Measurements from ENCODE around the gene CNPY4. TPM values are rescaled to one million over a fixed set of nuclear protein-coding genes. Genes with fewer than 3 reads are reported as not detected.

CNPY4 gene
- polyA plus RNA-seq, 1 donor (not counting 4 experiments of a cell fraction or from before 2014, with no cell fraction given), result 9.9 TPM

- no peak for TF ChIP-seq EZH2 (IDR thresholded peaks at IDR 0.05; ENCODE audit: low read length)
- no peak for TF ChIP-seq CTCF (optimal IDR thresholded peaks at IDR 0.05 in 1 of 3, IDR thresholded peaks at IDR 0.05 in 1 of 3, conservative IDR thresholded peaks at IDR 0.05 in 1 of 3; ENCODE audit: extremely low read depth in 1 of 3, insufficient read depth in 2 of 3, low read length in 3 of 3)
- no peak overlapping the region for H3K4me3 ChIP-seq (ENCODE audit: control insufficient read depth in 2 of 3, extremely low read depth in 1 of 3, insufficient read depth in 2 of 3, low read depth in 1 of 3, low read length in 3 of 3)
- H3K79me2 ChIP-seq (ENCODE audit: control insufficient read depth, insufficient read depth, low read length), result peaks cover 15% of the 10 kb centered on the region
- FAIRE-seq (peak; percentile 90), DNase-seq (ENCODE audit: low read depth, low spot score) (peak; percentile 48)
- H3K9ac ChIP-seq (ENCODE audit: control insufficient read depth, extremely low read depth, insufficient read depth, low read length), result peak overlapping the region; percentile 42
- no peaks in the 10 kb centered on the region for H4K20me1 ChIP-seq (ENCODE audit: control insufficient read depth, extremely low read depth, insufficient read depth, low read length)
- peak overlapping the region; percentile 85 for H3K27ac ChIP-seq (ENCODE audit: control insufficient read depth, insufficient read depth, low read length)
- H3K9me1 ChIP-seq (ENCODE audit: control insufficient read depth, extremely low read depth, insufficient read depth, low read length), result no peaks in the 10 kb centered on the region
- H3K4me2 ChIP-seq (ENCODE audit: control insufficient read depth, extremely low read depth, insufficient read depth, low read depth, low read length), result peak overlapping the region; percentile 50
- H3K4me1 ChIP-seq (ENCODE audit: control insufficient read depth, extremely low read depth, insufficient read depth, low read length), result peaks cover 30% of the 10 kb centered on the region
- dilution Hi-C loops (cut with MboI; ENCODE audit: extremely low pct_ligation_motif_present, low sequenced_read_pairs), result no loop called here
- no peaks in the 10 kb centered on the region for H3K27me3 ChIP-seq (ENCODE audit: control insufficient read depth, extremely low read depth, insufficient read depth, low read length)
- no peaks in the 10 kb centered on the region for H3K9me3 ChIP-seq (ENCODE audit: control insufficient read depth, low read depth, low read length)
- peaks cover 14 to 18% of the 10 kb centered on the region in 2 experiments for H3K36me3 ChIP-seq (ENCODE audit: control insufficient read depth in 2 of 2, extremely low read depth in 1 of 2, insufficient read depth in 2 of 2, low read length in 2 of 2)
- H2AFZ ChIP-seq (ENCODE audit: control insufficient read depth, low read length), result peak overlapping the region; percentile 59
These were observed 32.2 kb upstream of the CNPY4 start for GRCh38 chr7:100087055-100087750.

GRCh38 chr7:100088095-100088620 is 31.3 kb upstream of the CNPY4 start:
- H3K4me1 ChIP-seq (ENCODE audit: control insufficient read depth, extremely low read depth, insufficient read depth, low read length), result peaks cover 27% of the 10 kb centered on the region
- no peaks in the 10 kb centered on the region for H4K20me1 ChIP-seq (ENCODE audit: control insufficient read depth, extremely low read depth, insufficient read depth, low read length)
- no peak for TF ChIP-seq CTCF (optimal IDR thresholded peaks at IDR 0.05 in 1 of 3, IDR thresholded peaks at IDR 0.05 in 1 of 3, conservative IDR thresholded peaks at IDR 0.05 in 1 of 3; ENCODE audit: extremely low read depth in 1 of 3, insufficient read depth in 2 of 3, low read length in 3 of 3)
- no peak for TF ChIP-seq EZH2 (IDR thresholded peaks at IDR 0.05; ENCODE audit: low read length)
- no peaks in the 10 kb centered on the region for H3K9me1 ChIP-seq (ENCODE audit: control insufficient read depth, extremely low read depth, insufficient read depth, low read length)
- no peaks in the 10 kb centered on the region for H3K9me3 ChIP-seq (ENCODE audit: control insufficient read depth, low read depth, low read length)
- peak overlapping the region; percentile 82 for H3K4me2 ChIP-seq (ENCODE audit: control insufficient read depth, extremely low read depth, insufficient read depth, low read depth, low read length)
- dilution Hi-C loops (cut with MboI; ENCODE audit: extremely low pct_ligation_motif_present, low sequenced_read_pairs), result no loop called here
- no peak for DNase-seq (ENCODE audit: low read depth, low spot score)
- H3K27ac ChIP-seq (ENCODE audit: control insufficient read depth, insufficient read depth, low read length), result peak overlapping the region; percentile 85
- no peaks in the 10 kb centered on the region for H3K27me3 ChIP-seq (ENCODE audit: control insufficient read depth, extremely low read depth, insufficient read depth, low read length)
- H3K4me3 ChIP-seq (ENCODE audit: control insufficient read depth in 2 of 3, extremely low read depth in 1 of 3, insufficient read depth in 2 of 3, low read depth in 1 of 3, low read length in 3 of 3), result peak overlapping the region; percentile 84 to 95 (median 89)
- peaks cover 21 to 26% of the 10 kb centered on the region in 2 experiments for H3K36me3 ChIP-seq (ENCODE audit: control insufficient read depth in 2 of 2, extremely low read depth in 1 of 2, insufficient read depth in 2 of 2, low read length in 2 of 2)
- no peak for FAIRE-seq
- H3K9ac ChIP-seq (ENCODE audit: control insufficient read depth, extremely low read depth, insufficient read depth, low read length), result peak overlapping the region; percentile 90
- H2AFZ ChIP-seq (ENCODE audit: control insufficient read depth, low read length), result peak overlapping the region; percentile 74
- H3K79me2 ChIP-seq (ENCODE audit: control insufficient read depth, insufficient read depth, low read length), result peaks cover 15% of the 10 kb centered on the region
